ENCODE data around the gene WDR82. TPM values are rescaled to one million over a fixed set of nuclear protein-coding genes. Genes with fewer than 3 reads are reported as not detected.

Gene WDR82
- total RNA-seq, 1 experiment from 2014 or later: 44.5 TPM

GRCh38 chr3:52246728-52247408 lies 31.6 kb downstream of the WDR82 start:
- no peak overlapping the region for H3K4me3 ChIP-seq
- H3K36me3 ChIP-seq (ENCODE audit: low read depth): no peaks in the 10 kb centered on the region
- no peaks in the 10 kb centered on the region for H3K27me3 ChIP-seq (ENCODE audit: insufficient read depth, low read depth)
- no peaks in the 10 kb centered on the region; the same call in 1 of the 2 replicates for H4K20me1 ChIP-seq (ENCODE audit: insufficient read depth)
- ChIA-PET POLR2A (ENCODE audit: unreplicated experiment) (no interaction called here), CTCF (no interaction called here)
- BruUV-seq (replicated peaks): no TSS peak
- peaks cover 26% of the 10 kb centered on the region for H3K4me1 ChIP-seq (replicated peaks; ENCODE audit: insufficient read depth)
- no peaks in the 10 kb centered on the region for H3K79me2 ChIP-seq (ENCODE audit: low read depth)
- peaks cover 44% of the 10 kb centered on the region; the same call in 1 of the 2 replicates for H3F3A ChIP-seq (ENCODE audit: insufficient read depth, low read depth)
- DNase-seq: no peak
- intact Hi-C loops (cut with micrococcal nuclease; ENCODE audit: unreplicated experiment): no loop called here
- H3K9me2 ChIP-seq (ENCODE audit: insufficient read depth): no peaks in the 10 kb centered on the region
- no peak overlapping the region for H2AFZ ChIP-seq
- no peak overlapping the region for H3K27ac ChIP-seq
- H3K9me3 ChIP-seq (ENCODE audit: insufficient read depth, low read depth): no peaks in the 10 kb centered on the region
- H3K4me2 ChIP-seq: peak overlapping the region; percentile 74; the same call in 1 of the 2 replicates
- TF ChIP-seq CTCF (conservative IDR thresholded peaks at IDR 0.05): no peak

- Histone ChIP-seq H3F3A (ENCODE audit: insufficient read depth, low read depth) (peaks cover 38% of the 10 kb centered on the region; the same call in 1 of the 2 replicates), H3K4me2 (peak overlapping the region; percentile 74), H3K27ac (no peak overlapping the region), H3K9me2 (ENCODE audit: insufficient read depth) (no peaks in the 10 kb centered on the region), H3K79me2 (ENCODE audit: low read depth) (no peaks in the 10 kb centered on the region), H3K4me3 (peak overlapping the region; percentile 58), H3K4me1 (replicated peaks; ENCODE audit: insufficient read depth) (peaks cover 26% of the 10 kb centered on the region), H3K36me3 (ENCODE audit: low read depth) (no peaks in the 10 kb centered on the region), H3K27me3 (ENCODE audit: insufficient read depth, low read depth) (no peaks in the 10 kb centered on the region), H3K9me3 (ENCODE audit: insufficient read depth, low read depth) (no peaks in the 10 kb centered on the region), H4K20me1 (ENCODE audit: insufficient read depth) (no peaks in the 10 kb centered on the region), H2AFZ (peak overlapping the region; percentile 77; the same call in 1 of the 2 replicates)
- intact Hi-C loops (cut with micrococcal nuclease; ENCODE audit: unreplicated experiment): no loop called here
- no TSS peak for BruUV-seq (replicated peaks)
- no peak for DNase-seq
- CTCF ChIA-PET: interaction anchor here (1.2 kb wide), 1 partner anchor 37 kb away, joined by 3 read pairs; no protein-coding TSS in a partner anchor
- no peak for TF ChIP-seq CTCF (conservative IDR thresholded peaks at IDR 0.05)
- TF ChIP-seq EZH2 (IDR thresholded peaks at IDR 0.05; ENCODE audit: low read depth): no peak
- POLR2A ChIA-PET (ENCODE audit: unreplicated experiment): no interaction called here
These were observed 32.2 kb downstream of the WDR82 start for GRCh38 chr3:52246264-52246620.

GRCh38 chr3:52245322-52246263 lies 32.9 kb downstream of the WDR82 start, which contains the start of gene PPM1M:
Gene PPM1M (plus strand): TSS chr3:52245759. CDS start chr3:52245825, 66 bp downstream.
- no TSS peak for BruUV-seq (replicated peaks)
- POLR2A ChIA-PET (ENCODE audit: unreplicated experiment): no interaction called here
- peak within 1 kb of the TSS; percentile 75 for H3K4me2 ChIP-seq
- no peaks in the 10 kb centered on the region for H3K36me3 ChIP-seq (ENCODE audit: low read depth)
- intact Hi-C loops (cut with micrococcal nuclease; ENCODE audit: unreplicated experiment): no loop called here
- no peaks in the 10 kb centered on the region for H3K27me3 ChIP-seq (ENCODE audit: insufficient read depth, low read depth)
- H4K20me1 ChIP-seq (ENCODE audit: insufficient read depth): no peaks in the 10 kb centered on the region
- H3F3A ChIP-seq (ENCODE audit: insufficient read depth, low read depth): peaks cover 37% of the 10 kb centered on the region; the same call in 1 of the 2 replicates
- peaks cover 3% of the 10 kb centered on the region; the same call in 1 of the 2 replicates for H3K79me2 ChIP-seq (ENCODE audit: low read depth)
- H3K4me1 ChIP-seq (replicated peaks; ENCODE audit: insufficient read depth): peaks cover 32% of the 10 kb centered on the region
- H2AFZ ChIP-seq: peak within 1 kb of the TSS; percentile 77; the same call in 1 of the 2 replicates
- DNase-seq: peak in 1 of 2 experiments; percentile 60
- TF ChIP-seq EZH2 (IDR thresholded peaks at IDR 0.05; ENCODE audit: low read depth): no peak
- TF ChIP-seq CTCF (conservative IDR thresholded peaks at IDR 0.05): no peak
- peak within 1 kb of the TSS; percentile 63 for H3K27ac ChIP-seq
- CTCF ChIA-PET: interaction anchor here (0.6 to 1.2 kb wide), 2 partner anchors 23 to 38 kb away, joined by 3 to 4 read pairs; no protein-coding TSS in a partner anchor
- H3K9me3 ChIP-seq (ENCODE audit: insufficient read depth, low read depth): no peaks in the 10 kb centered on the region
- no peaks in the 10 kb centered on the region for H3K9me2 ChIP-seq (ENCODE audit: insufficient read depth)
- peak within 1 kb of the TSS; percentile 58 for H3K4me3 ChIP-seq
